GM18873 (cell line): ENCODE results near the gene KCNQ5.

Experiments used
- ATAC-seq: cut with Tn5 transposase; IDR thresholded peaks from one replicate; pipeline ENCODE4 v1.9.1; 2021; ENCODE audit warnings: mild to moderate bottlenecking, moderate library complexity, moderate number of reproducible peaks; ENCODE audit not compliant: unreplicated experiment, low FRiP score

The KCNQ5 gene

DNA sequence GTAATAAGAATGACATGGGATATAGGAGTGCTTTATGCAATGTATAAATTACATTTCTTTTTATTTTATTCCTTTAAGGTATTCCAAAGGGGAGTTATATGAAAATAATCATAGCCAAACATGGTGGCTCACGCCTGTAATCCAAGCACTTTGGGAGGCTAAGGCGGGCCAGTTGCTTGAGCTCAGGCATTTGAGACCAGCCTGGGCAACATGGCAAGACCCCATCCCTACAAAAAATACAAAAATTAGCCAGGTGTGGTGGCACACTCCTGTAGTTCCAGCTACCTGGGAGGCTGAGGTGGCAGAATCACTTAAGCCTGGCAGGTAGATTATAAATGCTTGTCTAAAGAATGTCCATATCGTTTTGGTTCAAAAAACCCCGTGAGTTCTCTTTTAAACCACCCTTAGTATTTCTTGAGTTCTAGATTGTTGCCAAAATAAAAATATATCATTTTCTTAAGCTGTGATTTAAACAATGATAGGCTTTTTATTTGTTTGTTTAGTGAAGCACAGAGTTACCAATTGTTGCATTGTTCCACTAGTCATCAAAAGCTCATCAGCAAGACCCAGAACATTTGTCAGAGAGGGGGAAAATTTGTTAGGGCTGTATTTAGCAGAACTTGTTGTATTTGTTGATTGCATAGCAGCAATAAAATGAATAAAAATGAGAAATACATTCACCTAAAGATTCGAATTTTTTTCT lies 457.2 kb downstream of the KCNQ5 start:
- ATAC-seq = no peak

GRCh38 chr6:73079611-73079955 lies 457.7 kb downstream of the KCNQ5 start:
- ATAC-seq = no peak

GRCh38 chr6:73079978-73080377 lies 458.1 kb downstream of the KCNQ5 start:
- ATAC-seq = no peak

DNA sequence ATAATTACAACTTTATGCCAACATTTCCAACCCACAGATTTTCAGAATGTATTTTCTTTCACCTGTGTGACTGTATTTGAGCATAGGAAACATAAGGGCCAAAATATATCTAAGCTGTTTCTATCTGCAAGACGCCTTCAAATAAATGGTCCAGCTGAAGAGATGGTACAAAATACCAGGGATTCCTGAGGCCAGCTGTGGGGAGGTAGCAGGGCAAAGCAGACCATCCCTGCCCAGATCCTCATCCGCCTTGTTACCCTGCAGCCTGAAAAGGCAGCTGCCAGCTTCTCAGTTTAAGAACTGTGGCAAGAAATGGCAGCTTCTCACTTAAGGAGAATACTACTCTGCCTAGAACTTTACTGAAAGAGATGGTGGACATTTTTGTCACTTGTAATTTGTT lies 460.1 kb downstream of the KCNQ5 start:
- no peak for ATAC-seq

DNA sequence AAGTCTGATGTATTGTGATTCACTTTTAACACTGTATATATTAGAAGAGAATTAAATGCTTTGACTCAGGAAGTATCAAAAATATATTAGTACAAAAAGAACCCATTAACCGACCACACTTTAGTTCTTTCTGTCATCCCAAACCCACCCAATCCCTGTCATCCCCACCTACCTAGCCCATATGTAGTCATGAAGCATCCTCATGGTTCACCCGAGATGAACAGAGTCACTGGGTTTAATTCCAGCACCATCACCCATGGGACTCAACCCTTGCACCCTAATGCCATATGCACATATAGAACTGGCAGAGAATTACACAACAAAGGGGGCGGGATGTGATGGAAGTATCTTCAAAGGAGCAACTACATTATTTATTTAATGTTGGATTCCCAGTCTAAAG lies 462.0 kb downstream of the KCNQ5 start:
- no peak for ATAC-seq

- ATAC-seq = no peak
These were observed 463.6 kb downstream of the KCNQ5 start for GRCh38 chr6:73085443-73085871.

- no peak for ATAC-seq
These were observed 464.9 kb downstream of the KCNQ5 start for GRCh38 chr6:73086726-73087125.

- ATAC-seq = peak; percentile 81
These were observed 466.4 kb downstream of the KCNQ5 start for GRCh38 chr6:73088138-73088813.

- ATAC-seq = no peak
These were observed 483.1 kb downstream of the KCNQ5 start for GRCh38 chr6:73104921-73105320.

DNA sequence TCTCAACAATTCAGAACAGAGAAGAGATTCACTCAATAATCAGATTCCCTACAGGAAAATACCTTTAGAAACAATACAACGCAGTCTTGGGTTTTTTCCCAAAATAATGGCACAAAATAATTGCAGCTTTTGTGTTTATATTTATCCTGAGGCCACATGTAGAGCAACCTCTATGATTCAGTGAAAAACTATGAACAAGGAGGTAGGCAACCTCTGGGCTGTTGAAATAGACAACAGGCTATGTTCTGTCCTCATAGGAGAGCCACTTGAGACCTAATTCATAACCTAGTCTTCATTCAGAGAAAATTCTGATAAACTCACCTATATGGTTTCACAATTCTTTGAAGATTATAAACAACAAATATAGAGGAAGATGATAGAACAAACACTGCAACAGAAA lies 485.2 kb downstream of the KCNQ5 start:
- ATAC-seq = no peak

- no peak for ATAC-seq
These were observed 487.1 kb downstream of the KCNQ5 start for GRCh38 chr6:73108949-73109348.

DNA sequence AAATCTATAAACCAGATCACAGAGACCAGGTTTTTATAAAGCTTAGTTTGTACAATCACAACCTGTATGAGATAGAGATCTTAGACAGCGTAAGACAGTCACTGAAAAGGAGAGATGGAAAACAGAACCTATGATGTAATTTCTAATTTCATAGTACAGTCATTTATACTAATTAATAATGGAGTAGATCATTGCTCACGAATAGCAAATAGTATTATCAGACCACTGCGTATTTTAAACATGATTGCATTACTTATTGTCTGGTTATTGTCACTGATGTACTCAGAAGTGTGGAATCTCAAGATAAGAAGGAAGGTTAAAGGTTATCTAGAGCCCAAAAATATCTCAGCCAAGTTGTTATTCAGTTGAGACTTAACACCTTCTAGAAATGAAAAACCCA lies 487.8 kb downstream of the KCNQ5 start:
- ATAC-seq = no peak

DNA sequence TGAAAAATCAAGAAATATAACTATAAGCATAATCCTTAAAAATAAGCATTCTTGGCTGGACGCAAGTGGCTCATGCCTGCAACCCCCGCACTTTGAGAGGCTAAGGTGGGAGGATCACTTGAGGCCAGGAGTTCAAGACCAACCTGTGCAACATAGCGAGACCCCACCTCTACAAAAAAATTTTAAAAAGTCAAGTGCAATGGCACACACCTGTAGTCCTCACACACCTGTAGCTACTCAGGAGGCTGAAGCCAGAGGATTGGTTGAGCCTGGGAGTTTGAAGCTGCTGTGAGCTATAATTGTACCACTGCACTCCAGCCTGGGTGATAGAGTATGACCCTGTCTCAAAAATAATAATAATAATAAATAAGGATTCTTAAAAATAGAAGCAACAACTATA lies 494.5 kb downstream of the KCNQ5 start:
- ATAC-seq = no peak

GRCh38 chr6:73121421-73121993 lies 499.6 kb downstream of the KCNQ5 start:
- no peak for ATAC-seq

- ATAC-seq = peak; percentile 85
These were observed 501.9 kb downstream of the KCNQ5 start for GRCh38 chr6:73123632-73124329.

- peak; percentile 92 for ATAC-seq
These were observed 508.0 kb downstream of the KCNQ5 start for GRCh38 chr6:73129653-73130443.

- ATAC-seq = no peak
These were observed 509.8 kb downstream of the KCNQ5 start for GRCh38 chr6:73131706-73132105.

- ATAC-seq = no peak
These were observed 512.7 kb downstream of the KCNQ5 start for GRCh38 chr6:73134588-73134987.

DNA sequence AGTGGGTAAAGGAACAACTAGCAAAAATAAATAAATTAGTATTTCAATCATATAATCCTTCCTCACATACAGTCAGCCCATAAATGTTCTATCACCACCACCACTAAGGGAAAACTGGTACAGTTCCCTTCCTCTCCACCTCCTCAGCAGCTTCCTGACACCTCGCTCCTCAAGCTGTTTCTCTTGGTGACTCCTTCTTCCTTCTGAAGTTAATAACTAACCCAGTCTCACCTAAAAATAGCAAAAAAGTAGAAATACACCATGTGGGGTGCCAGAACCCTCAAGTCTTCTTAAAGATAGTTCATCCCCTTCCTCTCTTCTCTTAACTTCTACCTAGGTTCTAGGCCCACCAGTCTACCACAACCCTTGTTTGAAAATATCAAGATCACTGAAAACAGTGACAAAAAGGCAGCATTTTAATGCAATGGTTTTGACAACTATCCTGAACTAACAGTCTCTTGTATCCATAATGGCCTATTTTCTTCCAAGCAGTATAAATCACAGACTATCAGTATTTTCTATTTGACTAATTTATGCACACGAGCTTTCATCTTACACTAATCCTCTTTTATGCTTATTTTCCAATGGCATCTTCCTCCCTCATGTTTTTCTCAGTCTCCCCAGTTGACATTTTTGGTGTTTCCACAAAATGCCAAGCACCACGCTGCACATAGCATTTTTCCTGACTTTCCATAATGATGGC lies 518.0 kb downstream of the KCNQ5 start:
- no peak for ATAC-seq

GRCh38 chr6:73143551-73143950 lies 521.7 kb downstream of the KCNQ5 start:
- no peak for ATAC-seq
